ENCODE data around the gene VPS37B. TPM values are rescaled to one million over a fixed set of nuclear protein-coding genes. Genes with fewer than 3 reads are reported as not detected.

VPS37B gene
- total and polyA plus RNA-seq, 8 donors = 13.4 to 105 (median 47.8) TPM

DNA sequence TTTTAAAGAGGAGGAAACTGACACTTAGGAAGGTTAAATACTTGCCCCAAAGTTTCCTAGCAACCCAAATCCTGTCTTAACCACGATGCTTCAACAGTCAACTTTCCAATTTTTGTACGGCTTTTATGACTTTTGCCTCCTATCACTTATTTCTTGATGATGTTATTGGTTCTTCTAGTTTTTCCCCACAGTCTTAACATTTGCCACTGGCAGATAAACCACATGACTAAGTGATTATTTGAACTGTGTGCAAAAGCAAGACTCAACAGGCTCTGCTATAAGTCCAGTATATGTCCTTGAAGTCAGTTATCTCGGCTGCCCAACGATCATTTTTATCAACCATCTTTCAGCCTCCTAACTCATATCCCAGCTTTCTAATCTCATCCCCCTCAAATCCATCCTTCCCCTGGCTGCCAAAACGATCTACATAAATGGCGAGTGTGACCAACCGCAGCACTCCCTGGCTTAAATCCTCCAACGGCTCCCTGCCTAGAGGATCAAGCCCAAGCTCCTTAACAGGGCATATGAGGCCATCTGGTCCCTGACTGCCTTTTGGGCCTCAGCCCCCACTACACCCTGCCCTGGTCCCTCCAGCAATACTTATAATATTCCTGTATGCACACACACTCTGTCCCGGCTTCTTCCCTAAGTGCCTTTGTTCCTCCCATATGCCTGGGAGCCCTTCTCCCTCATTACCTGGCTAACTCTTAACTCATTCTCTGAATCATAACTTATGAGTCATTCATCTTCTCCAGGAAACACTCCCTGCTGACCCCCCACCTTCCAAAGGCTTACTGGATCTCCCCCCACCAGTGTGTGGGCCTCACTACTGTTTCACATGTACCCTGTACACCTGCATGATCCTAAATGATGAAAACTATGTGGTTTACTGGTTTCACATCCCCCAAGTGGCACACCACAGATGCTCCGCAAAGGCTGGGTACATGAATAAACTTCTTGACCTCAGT lies 8.8 kb downstream of the VPS37B start:
- Histone ChIP-seq H3K36me3 (no peaks in the 10 kb centered on the region), H3K27ac (peak overlapping the region; percentile 82 to 99 (median 97)), H3K4me1 (peaks cover 78 to 95% (median 87%) of the 10 kb centered on the region in 4 donors), H3K9me3 (no peaks in the 10 kb centered on the region), H3K27me3 (no peaks in the 10 kb centered on the region), H3K4me3 (peak overlapping the region in 1 of 4 donors; percentile 16)
- intact Hi-C loops (cut with DNase I; ENCODE audit: low total_unique reads) = no loop called here
- WGBS, 5 donors = 40 to 49% (median 46%) methylated on average over 10 of the region's 10 CpGs
- peak; percentile 46 to 83 for DNase-seq
- TF ChIP-seq POLR2A (IDR thresholded peaks at IDR 0.05) = no peak
- TF ChIP-seq POLR2AphosphoS5 (IDR thresholded peaks at IDR 0.05) = peak in 1 of 3 donors; percentile 45

- H3K27ac ChIP-seq = peak overlapping the region; percentile 23 to 99 (median 97)
- TF ChIP-seq POLR2AphosphoS5 (IDR thresholded peaks at IDR 0.05) = no peak
- TF ChIP-seq POLR2A (IDR thresholded peaks at IDR 0.05) = no peak
Observed at GRCh38 chr12:122886161-122886560, 9.8 kb downstream of the VPS37B start.

DNA sequence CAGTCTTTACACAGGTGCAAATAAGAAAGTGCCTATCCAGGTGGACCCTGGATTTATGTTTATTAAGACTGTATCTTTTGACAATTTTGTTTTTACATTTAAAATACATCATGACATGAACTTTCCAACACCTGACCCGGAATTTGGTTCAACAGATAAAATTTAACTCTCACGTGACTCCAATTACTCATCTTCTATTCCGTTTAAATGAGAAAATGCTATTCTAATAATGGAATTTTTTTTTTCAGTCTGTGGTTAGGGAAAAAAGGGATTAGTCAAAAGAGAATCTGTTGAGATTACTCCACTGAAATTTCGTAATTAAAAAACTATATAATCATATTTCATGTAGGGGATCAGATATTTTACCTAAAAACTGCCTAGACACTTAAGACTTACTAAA lies 11.1 kb downstream of the VPS37B start:
- peaks cover 63 to 95% (median 83%) of the 10 kb centered on the region in 4 donors for H3K4me1 ChIP-seq
- no peaks in the 10 kb centered on the region for H3K9me3 ChIP-seq
- H3K27me3 ChIP-seq = no peaks in the 10 kb centered on the region
- 54 to 61% (median 58%) methylated on average over 4 of the region's 4 CpGs for WGBS, 5 donors
- H3K27ac ChIP-seq = peak overlapping the region in 1 of 5 donors; percentile 25
- H3K36me3 ChIP-seq = peaks cover 0 to 5% (median 0%) of the 10 kb centered on the region in 4 donors
- no peak for TF ChIP-seq EP300 (IDR thresholded peaks at IDR 0.05)
- no peak for TF ChIP-seq POLR2AphosphoS5 (IDR thresholded peaks at IDR 0.05)
- no peak for TF ChIP-seq CTCF (IDR thresholded peaks at IDR 0.05)
- TF ChIP-seq POLR2A (IDR thresholded peaks at IDR 0.05) = no peak
- no peak overlapping the region for H3K4me3 ChIP-seq
- intact Hi-C loops (cut with DNase I; ENCODE audit: low total_unique reads) = no loop called here
- no peak for DNase-seq

More at GRCh38 chr12:122886161-122886560, 9.8 kb downstream of the VPS37B start:
- H3K27me3 ChIP-seq = no peaks in the 10 kb centered on the region
- H3K9me3 ChIP-seq = no peaks in the 10 kb centered on the region
- H3K36me3 ChIP-seq = no peaks in the 10 kb centered on the region
- intact Hi-C loops (cut with DNase I; ENCODE audit: low total_unique reads) = no loop called here
- H3K4me3 ChIP-seq = no peak overlapping the region
- H3K4me1 ChIP-seq = peaks cover 68 to 95% (median 84%) of the 10 kb centered on the region in 4 donors
- peak in 1 of 2 donors; percentile 5 for DNase-seq
- WGBS, 5 donors = 86 to 90% (median 88%) methylated on average over 8 of the region's 8 CpGs

DNA sequence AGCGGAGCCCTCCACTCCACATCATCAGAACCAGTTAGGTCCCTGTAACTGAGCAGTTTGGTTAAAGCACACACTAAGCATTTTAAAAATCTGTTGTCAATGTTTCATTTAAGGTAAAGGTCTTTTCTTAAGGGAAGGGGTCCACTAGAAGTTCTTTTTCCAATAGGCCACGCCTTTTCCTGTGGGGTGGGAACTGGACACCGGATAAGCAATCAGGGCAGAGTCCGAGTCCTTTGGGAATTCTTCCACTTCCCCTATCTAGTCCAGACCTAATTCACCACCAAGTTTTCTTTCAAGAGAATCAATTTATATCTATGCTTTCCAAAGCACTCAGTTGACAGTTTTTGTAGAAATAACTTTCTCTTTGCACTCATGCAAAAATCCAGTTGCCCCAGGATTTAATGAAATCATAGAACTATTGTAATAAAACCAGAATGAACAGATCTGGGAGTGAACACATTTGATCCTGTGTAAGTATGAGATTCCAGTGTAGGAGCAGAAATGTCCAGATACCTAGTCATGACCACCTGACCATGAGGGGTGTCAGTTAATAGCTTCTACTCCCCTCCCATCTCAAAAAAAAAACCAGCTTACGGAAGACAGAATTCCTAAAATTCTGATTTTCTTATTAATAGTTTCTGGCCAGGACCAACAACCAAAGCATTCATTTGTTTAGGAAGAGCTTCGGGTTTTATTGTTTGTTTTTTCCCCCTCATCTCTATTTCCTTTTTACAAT lies 11.7 kb downstream of the VPS37B start:
- Histone ChIP-seq H3K27ac (peak overlapping the region in 3 of 5 donors; percentile 13 to 46 (median 25)), H3K9me3 (no peaks in the 10 kb centered on the region), H3K4me3 (no peak overlapping the region), H3K4me1 (peaks cover 61 to 95% (median 83%) of the 10 kb centered on the region in 4 donors), H3K36me3 (peaks cover 0 to 5% (median 0%) of the 10 kb centered on the region in 4 donors), H3K27me3 (no peaks in the 10 kb centered on the region)
- intact Hi-C loops (cut with DNase I; ENCODE audit: low total_unique reads) = no loop called here
- TF ChIP-seq POLR2A (IDR thresholded peaks at IDR 0.05) = no peak
- TF ChIP-seq POLR2AphosphoS5 (IDR thresholded peaks at IDR 0.05) = no peak
- no peak for TF ChIP-seq EP300 (IDR thresholded peaks at IDR 0.05)
- no peak for TF ChIP-seq CTCF (IDR thresholded peaks at IDR 0.05)
- DNase-seq = no peak
- WGBS, 5 donors = 60 to 68% (median 65%) methylated on average over 6 of the region's 6 CpGs

All from stomach (tissue), 9 donors.